Smooth muscle cell (in vitro differentiated cells): ENCODE measurements around the gene TRAPPC6A. TPM values are rescaled to one million over a fixed set of nuclear protein-coding genes. Genes with fewer than 3 reads are reported as not detected.

Source experiments
- DNase-seq: peaks from one replicate; lab custom pipeline; 2025; ENCODE audit not compliant: unreplicated experiment; lab: John Stamatoyannopoulos, UW
- H2AFZ ChIP-seq: fragments of 200-600 bp; sonication (generic); 2 replicates; pipeline ENCODE4 v1.6.0; 2016; ENCODE audit warnings: antibody characterized with exemption, low read depth, mild to moderate bottlenecking
- H3F3A ChIP-seq: fragments of 200-600 bp; sonication (generic); 2 replicates; pipeline ENCODE4 v1.6.0; 2017; ENCODE audit warnings: antibody characterized with exemption, low read depth
- H3K27ac ChIP-seq: fragments of 200-600 bp; sonication (generic); 2 replicates; pipeline ENCODE4 v1.5.1; 2016; ENCODE audit warnings: low read depth, mild to moderate bottlenecking
- H3K27me3 ChIP-seq: fragments of 200-600 bp; sonication (generic); 2 replicates; pipeline ENCODE4 v1.6.1; 2016; ENCODE audit warnings: low read depth, mild to moderate bottlenecking
- H3K36me3 ChIP-seq: fragments of 200-600 bp; sonication (generic); 2 replicates; pipeline ENCODE4 v1.5.1; 2016; ENCODE audit warnings: low read depth
- H3K4me1 ChIP-seq: fragments of 200-600 bp; sonication (generic); 2 replicates; pipeline ENCODE4 v1.5.1; 2016; ENCODE audit warnings: low read depth
- H3K4me2 ChIP-seq: fragments of 200-600 bp; sonication (generic); 2 replicates; pipeline ENCODE4 v1.6.0; 2016; ENCODE audit warnings: mild to moderate bottlenecking
- H3K4me3 ChIP-seq: fragments of 200-600 bp; sonication (generic); 2 replicates; pipeline ENCODE4 v1.5.1; 2016; ENCODE audit warnings: mild to moderate bottlenecking
- H3K79me2 ChIP-seq: fragments of 200-600 bp; sonication (generic); 2 replicates; pipeline ENCODE4 v1.6.0; 2016; ENCODE audit warnings: low read depth, mild to moderate bottlenecking
- H3K9ac ChIP-seq: fragments of 200-600 bp; sonication (generic); 2 replicates; pipeline ENCODE4 v1.6.0; 2016; ENCODE audit warnings: low read depth
- H3K9me3 ChIP-seq: fragments of 200-600 bp; sonication (generic); replicated peaks from 2 replicates; pipeline ENCODE4 v1.5.1; 2016; ENCODE audit warnings: low read depth
- H4K20me1 ChIP-seq: fragments of 200-600 bp; sonication (generic); 2 replicates; pipeline ENCODE4 v1.6.0; 2016; ENCODE audit warnings: low read depth
- WGBS: methylation state at CpG from one replicate; pipeline ENCODE4 v1.1.7; 2016; ENCODE audit warnings: low lambda C conversion rate; 5-methylcytosine and 5-hydroxymethylcytosine counted together
- polyA plus RNA-seq: library from polyadenylated mRNA; unstranded; fragments of >200 nt; fragmentation: Nextera tagmentation; extraction: Ambion mirVana; gene quantifications from 2 replicates; pipeline ENCODE4 v1.2.1, GENCODE V29; 2016
- total RNA-seq: library from RNA; depleted of rRNA; stranded (reverse); fragments of >200 nt; gene quantifications from 2 replicates; pipeline ENCODE4 v1.2.3, GENCODE V29; 2014
- TF ChIP-seq, protein P1 (sequence below): fragments of 200-600 bp; sonication (generic); IDR thresholded peaks from 2 replicates; pipeline ENCODE4 v1.5.1; 2017; ENCODE audit warnings: borderline replicate concordance, mild to moderate bottlenecking, antibody characterized with exemption; ENCODE audit not compliant: insufficient read depth, poor library complexity, severe bottlenecking

TRAPPC6A gene
- total and polyA plus RNA-seq, 2 experiments from 2014 or later = 10.2 to 32.2 TPM

DNA sequence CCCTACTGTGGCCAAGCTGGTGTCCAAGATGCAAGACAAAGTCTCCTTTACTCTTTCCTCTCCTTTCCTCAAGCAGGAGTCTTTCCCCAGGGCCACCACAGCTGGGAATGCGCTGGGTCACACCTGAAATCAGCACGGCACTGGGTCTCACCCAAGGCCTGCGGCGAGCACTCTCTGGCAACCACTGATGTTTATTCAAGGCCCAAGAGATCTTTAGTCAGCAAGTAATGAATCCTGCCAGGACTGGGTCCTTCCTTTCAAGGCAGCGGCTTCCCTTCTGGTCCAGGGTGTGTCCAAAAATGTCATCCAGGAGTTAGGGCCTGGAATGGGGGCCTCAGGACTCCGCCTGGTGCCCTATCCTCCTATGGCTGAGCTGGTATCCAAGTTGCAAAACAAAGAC lies 24.6 kb upstream of the TRAPPC6A start:
- H3K36me3 ChIP-seq = no peaks in the 10 kb centered on the region
- no peak overlapping the region for H3K27ac ChIP-seq
- no peaks in the 10 kb centered on the region for H4K20me1 ChIP-seq
- H2AFZ ChIP-seq = no peak overlapping the region
- TF ChIP-seq, protein P1, sequence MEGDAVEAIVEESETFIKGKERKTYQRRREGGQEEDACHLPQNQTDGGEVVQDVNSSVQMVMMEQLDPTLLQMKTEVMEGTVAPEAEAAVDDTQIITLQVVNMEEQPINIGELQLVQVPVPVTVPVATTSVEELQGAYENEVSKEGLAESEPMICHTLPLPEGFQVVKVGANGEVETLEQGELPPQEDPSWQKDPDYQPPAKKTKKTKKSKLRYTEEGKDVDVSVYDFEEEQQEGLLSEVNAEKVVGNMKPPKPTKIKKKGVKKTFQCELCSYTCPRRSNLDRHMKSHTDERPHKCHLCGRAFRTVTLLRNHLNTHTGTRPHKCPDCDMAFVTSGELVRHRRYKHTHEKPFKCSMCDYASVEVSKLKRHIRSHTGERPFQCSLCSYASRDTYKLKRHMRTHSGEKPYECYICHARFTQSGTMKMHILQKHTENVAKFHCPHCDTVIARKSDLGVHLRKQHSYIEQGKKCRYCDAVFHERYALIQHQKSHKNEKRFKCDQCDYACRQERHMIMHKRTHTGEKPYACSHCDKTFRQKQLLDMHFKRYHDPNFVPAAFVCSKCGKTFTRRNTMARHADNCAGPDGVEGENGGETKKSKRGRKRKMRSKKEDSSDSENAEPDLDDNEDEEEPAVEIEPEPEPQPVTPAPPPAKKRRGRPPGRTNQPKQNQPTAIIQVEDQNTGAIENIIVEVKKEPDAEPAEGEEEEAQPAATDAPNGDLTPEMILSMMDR = no peak
- no peaks in the 10 kb centered on the region for H3K79me2 ChIP-seq
- H3K27me3 ChIP-seq = no peaks in the 10 kb centered on the region
- no peak overlapping the region for H3K9ac ChIP-seq
- DNase-seq = no peak
- 94% methylated on average over 6 of the region's 6 CpGs for WGBS
- no peaks in the 10 kb centered on the region for H3K4me1 ChIP-seq
- H3F3A ChIP-seq = no peaks in the 10 kb centered on the region
- H3K4me3 ChIP-seq = no peak overlapping the region
- no peaks in the 10 kb centered on the region for H3K9me3 ChIP-seq
- no peak overlapping the region for H3K4me2 ChIP-seq

DNA sequence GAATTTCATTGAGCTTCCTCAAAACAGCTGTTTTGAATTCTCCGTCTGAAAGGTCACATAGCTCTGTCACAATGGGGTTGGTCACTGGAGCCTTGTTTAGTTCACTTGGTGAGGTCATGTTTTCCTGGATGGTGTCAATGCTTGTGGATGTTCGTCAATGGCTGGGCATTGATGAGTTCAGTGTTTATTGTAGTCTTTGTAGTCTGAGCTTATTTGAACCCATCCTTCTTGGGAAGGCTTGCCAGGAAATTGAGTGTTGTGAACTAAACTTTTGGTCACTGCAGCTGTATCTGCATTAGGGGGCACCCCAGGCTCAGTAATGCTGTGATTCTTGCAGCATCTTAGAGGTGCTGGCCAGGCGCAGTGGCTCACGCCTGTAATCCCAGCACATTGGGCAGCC lies 22.5 kb upstream of the TRAPPC6A start:
- H3K4me2 ChIP-seq = no peak overlapping the region
- H3K79me2 ChIP-seq = no peaks in the 10 kb centered on the region
- no peak overlapping the region for H3K9ac ChIP-seq
- no peak overlapping the region for H2AFZ ChIP-seq
- no peak overlapping the region for H3K4me3 ChIP-seq
- no peaks in the 10 kb centered on the region for H3K36me3 ChIP-seq
- no peaks in the 10 kb centered on the region for H3K4me1 ChIP-seq
- H4K20me1 ChIP-seq = no peaks in the 10 kb centered on the region
- H3K27ac ChIP-seq = no peak overlapping the region
- H3K27me3 ChIP-seq = no peaks in the 10 kb centered on the region
- TF ChIP-seq, protein P1 = peak; percentile 29
- WGBS = 60% methylated on average over 4 of the region's 4 CpGs
- DNase-seq = no peak
- H3K9me3 ChIP-seq = no peaks in the 10 kb centered on the region
- H3F3A ChIP-seq = no peaks in the 10 kb centered on the region

DNA sequence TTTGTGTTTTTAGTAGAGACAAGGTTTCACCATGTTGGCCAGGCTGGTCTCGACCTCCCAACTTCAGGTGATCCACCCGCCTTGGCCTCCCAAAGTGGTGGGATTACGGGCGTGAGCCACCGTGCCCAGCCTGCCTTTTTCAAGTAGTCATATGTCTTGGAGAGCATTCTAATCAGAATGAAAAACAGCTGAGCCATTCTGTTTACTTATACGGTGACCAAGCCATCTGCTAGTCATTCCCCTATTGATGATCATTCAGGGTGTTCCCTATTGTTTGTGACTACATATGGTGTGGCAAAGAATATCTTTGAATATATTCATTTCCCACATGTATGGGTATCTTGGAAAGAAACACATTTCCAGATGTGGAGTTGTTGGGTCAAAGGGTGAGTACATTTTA lies 17.7 kb upstream of the TRAPPC6A start:
- Histone ChIP-seq H2AFZ (no peak overlapping the region), H3K9me3 (no peaks in the 10 kb centered on the region), H3K9ac (no peak overlapping the region), H3K27ac (no peak overlapping the region), H3K79me2 (no peaks in the 10 kb centered on the region), H3K4me2 (no peak overlapping the region), H3K36me3 (no peaks in the 10 kb centered on the region), H3K27me3 (no peaks in the 10 kb centered on the region), H3K4me1 (no peaks in the 10 kb centered on the region), H3K4me3 (no peak overlapping the region), H4K20me1 (no peaks in the 10 kb centered on the region), H3F3A (no peaks in the 10 kb centered on the region)
- DNase-seq = no peak
- TF ChIP-seq, protein P1 = no peak
- 72% methylated on average over 6 of the region's 6 CpGs for WGBS

DNA sequence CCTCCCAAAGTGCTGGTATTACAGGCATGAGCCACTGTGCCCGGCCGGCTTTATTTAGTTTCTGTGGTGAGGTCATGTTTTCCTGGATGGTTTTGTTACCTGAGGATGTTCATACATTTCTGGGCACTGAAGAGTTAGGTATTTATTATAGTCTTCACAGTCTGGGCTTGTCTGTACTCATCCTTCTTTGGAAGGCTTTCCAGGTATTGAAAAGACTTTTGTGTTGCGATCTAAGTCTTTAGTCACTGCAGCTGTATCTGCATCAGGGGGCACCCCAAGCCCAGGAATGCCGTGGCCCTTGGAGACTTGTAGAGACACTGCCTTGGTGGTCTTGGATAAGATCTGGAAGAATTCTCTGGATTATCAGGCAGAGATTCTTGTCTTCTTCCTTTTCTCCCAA lies 13.3 kb upstream of the TRAPPC6A start:
- WGBS = 83% methylated on average over 4 of the region's 4 CpGs
- Histone ChIP-seq H3K4me2 (no peak overlapping the region), H3K79me2 (no peaks in the 10 kb centered on the region)

More for the DNA sequence above, 13.3 kb upstream of the TRAPPC6A start:
- no peaks in the 10 kb centered on the region for H3K9me3 ChIP-seq
- H3K36me3 ChIP-seq = no peaks in the 10 kb centered on the region
- H3K4me3 ChIP-seq = no peak overlapping the region
- TF ChIP-seq, protein P1 = no peak
- no peaks in the 10 kb centered on the region for H3K4me1 ChIP-seq
- no peaks in the 10 kb centered on the region for H3F3A ChIP-seq
- H4K20me1 ChIP-seq = no peaks in the 10 kb centered on the region
- DNase-seq = no peak
- H3K27ac ChIP-seq = no peak overlapping the region
- no peak overlapping the region for H3K9ac ChIP-seq
- no peak overlapping the region for H2AFZ ChIP-seq
- no peaks in the 10 kb centered on the region for H3K27me3 ChIP-seq
